Measurements from ENCODE around the gene RNF144B.
"Not testable (repeated sequence)": the region's sequence is repeated elsewhere in the genome, so short reads cannot be mapped to it uniquely, and the experiment has no call there.

Gene RNF144B

GRCh38 chr6:18445228-18445627 lies 58.1 kb downstream of the RNF144B start:
- no peak for DNase-seq (ENCODE audit: low read depth)

- no peak for DNase-seq (ENCODE audit: low read depth)
Measured at GRCh38 chr6:18446771-18447170, 59.6 kb downstream of the RNF144B start.

GRCh38 chr6:18447552-18447951 lies 60.4 kb downstream of the RNF144B start:
- DNase-seq (ENCODE audit: low read depth), result no peak

GRCh38 chr6:18451756-18452155 lies 64.6 kb downstream of the RNF144B start:
- no peak for DNase-seq (ENCODE audit: low read depth)

GRCh38 chr6:18454446-18454845 lies 67.3 kb downstream of the RNF144B start:
- no peak for DNase-seq (ENCODE audit: low read depth)

GRCh38 chr6:18457065-18457737 lies 70.1 kb downstream of the RNF144B start:
- DNase-seq (ENCODE audit: low read depth), result no peak

GRCh38 chr6:18458086-18458485 lies 70.9 kb downstream of the RNF144B start:
- DNase-seq (ENCODE audit: low read depth), result not testable (repeated sequence)

GRCh38 chr6:18463429-18463828 lies 76.3 kb downstream of the RNF144B start:
- no peak for DNase-seq (ENCODE audit: low read depth)

GRCh38 chr6:18464176-18464575 lies 77.0 kb downstream of the RNF144B start:
- no peak for DNase-seq (ENCODE audit: low read depth)

GRCh38 chr6:18465410-18466154 lies 78.4 kb downstream of the RNF144B start:
- no peak for DNase-seq (ENCODE audit: low read depth)

GRCh38 chr6:18467741-18468502 lies 80.8 kb downstream of the RNF144B start:
- DNase-seq (ENCODE audit: low read depth), result no peak

GRCh38 chr6:18468503-18468843 lies 81.3 kb downstream of the RNF144B start:
- no peak for DNase-seq (ENCODE audit: low read depth)

GRCh38 chr6:18469536-18469935 lies 82.4 kb downstream of the RNF144B start:
- DNase-seq (ENCODE audit: low read depth), result no peak

GRCh38 chr6:18471232-18471964 lies 84.2 kb downstream of the RNF144B start:
- no peak for DNase-seq (ENCODE audit: low read depth)

GRCh38 chr6:18472941-18473340 lies 85.8 kb downstream of the RNF144B start:
- DNase-seq (ENCODE audit: low read depth), result no peak

- no peak for DNase-seq (ENCODE audit: low read depth)
Measured at GRCh38 chr6:18473755-18474154, 86.6 kb downstream of the RNF144B start.

GRCh38 chr6:18477301-18477941 lies 90.3 kb downstream of the RNF144B start:
- no peak for DNase-seq (ENCODE audit: low read depth)

GRCh38 chr6:18478610-18479009 lies 91.5 kb downstream of the RNF144B start:
- no peak for DNase-seq (ENCODE audit: low read depth)

- no peak for DNase-seq (ENCODE audit: low read depth)
Measured at GRCh38 chr6:18481870-18482269, 94.7 kb downstream of the RNF144B start.

GRCh38 chr6:18485660-18486435 lies 98.7 kb downstream of the RNF144B start:
- DNase-seq (ENCODE audit: low read depth), result no peak

GRCh38 chr6:18488004-18488403 lies 100.9 kb downstream of the RNF144B start:
- no peak for DNase-seq (ENCODE audit: low read depth)
